ENCODE results near the gene MYBBP1A. TPM values are rescaled to one million over a fixed set of nuclear protein-coding genes. Genes with fewer than 3 reads are reported as not detected.
"Not testable (repeated sequence)": the region's sequence is repeated elsewhere in the genome, so short reads cannot be mapped to it uniquely, and the experiment has no call there.

MYBBP1A gene, protein sequence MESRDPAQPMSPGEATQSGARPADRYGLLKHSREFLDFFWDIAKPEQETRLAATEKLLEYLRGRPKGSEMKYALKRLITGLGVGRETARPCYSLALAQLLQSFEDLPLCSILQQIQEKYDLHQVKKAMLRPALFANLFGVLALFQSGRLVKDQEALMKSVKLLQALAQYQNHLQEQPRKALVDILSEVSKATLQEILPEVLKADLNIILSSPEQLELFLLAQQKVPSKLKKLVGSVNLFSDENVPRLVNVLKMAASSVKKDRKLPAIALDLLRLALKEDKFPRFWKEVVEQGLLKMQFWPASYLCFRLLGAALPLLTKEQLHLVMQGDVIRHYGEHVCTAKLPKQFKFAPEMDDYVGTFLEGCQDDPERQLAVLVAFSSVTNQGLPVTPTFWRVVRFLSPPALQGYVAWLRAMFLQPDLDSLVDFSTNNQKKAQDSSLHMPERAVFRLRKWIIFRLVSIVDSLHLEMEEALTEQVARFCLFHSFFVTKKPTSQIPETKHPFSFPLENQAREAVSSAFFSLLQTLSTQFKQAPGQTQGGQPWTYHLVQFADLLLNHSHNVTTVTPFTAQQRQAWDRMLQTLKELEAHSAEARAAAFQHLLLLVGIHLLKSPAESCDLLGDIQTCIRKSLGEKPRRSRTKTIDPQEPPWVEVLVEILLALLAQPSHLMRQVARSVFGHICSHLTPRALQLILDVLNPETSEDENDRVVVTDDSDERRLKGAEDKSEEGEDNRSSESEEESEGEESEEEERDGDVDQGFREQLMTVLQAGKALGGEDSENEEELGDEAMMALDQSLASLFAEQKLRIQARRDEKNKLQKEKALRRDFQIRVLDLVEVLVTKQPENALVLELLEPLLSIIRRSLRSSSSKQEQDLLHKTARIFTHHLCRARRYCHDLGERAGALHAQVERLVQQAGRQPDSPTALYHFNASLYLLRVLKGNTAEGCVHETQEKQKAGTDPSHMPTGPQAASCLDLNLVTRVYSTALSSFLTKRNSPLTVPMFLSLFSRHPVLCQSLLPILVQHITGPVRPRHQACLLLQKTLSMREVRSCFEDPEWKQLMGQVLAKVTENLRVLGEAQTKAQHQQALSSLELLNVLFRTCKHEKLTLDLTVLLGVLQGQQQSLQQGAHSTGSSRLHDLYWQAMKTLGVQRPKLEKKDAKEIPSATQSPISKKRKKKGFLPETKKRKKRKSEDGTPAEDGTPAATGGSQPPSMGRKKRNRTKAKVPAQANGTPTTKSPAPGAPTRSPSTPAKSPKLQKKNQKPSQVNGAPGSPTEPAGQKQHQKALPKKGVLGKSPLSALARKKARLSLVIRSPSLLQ (N-terminal part only)
- total RNA-seq (2014; rRNA removed; shearing (Covaris generic)) (51.7 and 56.4 TPM in 2 replicates), polyA plus RNA-seq (2016; fragmentation: Nextera tagmentation; extraction: Ambion mirVana) (41.8 and 42.4 TPM in 2 replicates)

DNA sequence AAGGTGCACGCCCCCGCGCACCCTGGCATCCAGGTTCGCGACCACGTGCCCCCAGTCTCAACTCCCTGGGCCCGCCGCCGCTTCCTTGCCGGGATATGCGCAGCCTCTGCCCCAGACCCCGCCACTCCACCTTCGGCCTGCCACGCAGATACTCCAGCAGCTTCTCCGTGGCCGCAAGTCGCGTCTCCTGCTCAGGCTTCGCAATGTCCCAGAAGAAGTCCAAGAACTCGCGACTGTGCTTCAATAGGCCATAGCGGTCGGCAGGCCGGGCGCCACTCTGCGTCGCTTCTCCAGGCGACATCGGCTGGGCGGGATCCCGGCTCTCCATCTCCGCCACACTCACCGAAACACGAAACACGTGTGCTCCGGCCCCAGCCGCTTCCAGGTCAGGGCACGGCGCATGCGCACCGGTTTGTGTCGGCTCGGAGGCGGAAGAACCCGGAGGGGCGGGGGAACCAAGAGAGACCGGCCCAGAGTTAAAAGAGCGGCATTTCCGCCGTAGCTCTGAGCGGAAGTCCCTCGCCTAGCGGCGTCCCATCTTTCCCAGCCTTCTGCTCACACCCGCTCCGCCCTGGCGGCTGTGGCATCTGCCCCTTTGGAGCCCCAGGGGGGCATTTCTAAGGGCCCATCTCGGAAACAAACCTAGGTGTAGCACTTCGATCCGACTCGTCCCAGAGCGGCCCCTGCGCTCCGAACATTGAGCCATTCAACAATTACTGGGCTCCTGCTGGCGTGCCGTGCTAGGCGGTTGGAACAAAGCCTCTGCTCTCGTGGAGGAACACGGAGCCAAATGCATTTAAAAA lies at the start of gene MYBBP1A:
Gene MYBBP1A, minus strand, starts transcription at position 388 of the 803 bp plus-strand sequence. Its CDS starts 60 bp downstream, at position 328.
- peaks cover 20% of the 10 kb centered on the region; the same call in 1 of the 2 replicates for H3K36me3 ChIP-seq (ENCODE audit: low read depth)
- H3K9me2 ChIP-seq (ENCODE audit: insufficient read depth): no peaks in the 10 kb centered on the region
- peak within 1 kb of the TSS; percentile 92 for H3K4me3 ChIP-seq
- peak within 1 kb of the TSS; percentile 89 for H3K9ac ChIP-seq
- 1 to 2% methylated on average over 69 of the region's 69 CpGs for WGBS, 2 experiments (ENCODE audit: low coverage in 1 of 2, low lambda C conversion rate in 2 of 2, missing lambda C conversion rate in 2 of 2)
- no peaks in the 10 kb centered on the region for H4K20me1 ChIP-seq (ENCODE audit: insufficient read depth)
- H3K9me3 ChIP-seq (ENCODE audit: low read depth): no peaks in the 10 kb centered on the region
- no peaks in the 10 kb centered on the region for H3K27me3 ChIP-seq (replicated peaks; ENCODE audit: insufficient read depth)
- TF ChIP-seq EZH2phosphoT487 (IDR thresholded peaks at IDR 0.05; ENCODE audit: insufficient read depth, low read depth) (no peak), EZH2 (IDR thresholded peaks at IDR 0.05; ENCODE audit: insufficient read depth, poor library complexity, severe bottlenecking) (no peak)
- H3K4me1 ChIP-seq (ENCODE audit: insufficient read depth): 0 out of 2 replicates have a peak, but pooled peaks cover 2% of the 10 kb centered on the region
- DNase-seq: peak; percentile 99
- peak within 1 kb of the TSS; percentile 99 for H2AFZ ChIP-seq
- peaks cover 39% of the 10 kb centered on the region for H3K79me2 ChIP-seq (ENCODE audit: insufficient read depth)
- peak within 1 kb of the TSS; percentile 97 for H3K4me2 ChIP-seq (ENCODE audit: unreplicated experiment)
- H3F3A ChIP-seq (ENCODE audit: insufficient read depth): no peaks in the 10 kb centered on the region
- in situ Hi-C loops (cut with MboI): no loop called here
- peak within 1 kb of the TSS; percentile 73 for H3K27ac ChIP-seq

DNA sequence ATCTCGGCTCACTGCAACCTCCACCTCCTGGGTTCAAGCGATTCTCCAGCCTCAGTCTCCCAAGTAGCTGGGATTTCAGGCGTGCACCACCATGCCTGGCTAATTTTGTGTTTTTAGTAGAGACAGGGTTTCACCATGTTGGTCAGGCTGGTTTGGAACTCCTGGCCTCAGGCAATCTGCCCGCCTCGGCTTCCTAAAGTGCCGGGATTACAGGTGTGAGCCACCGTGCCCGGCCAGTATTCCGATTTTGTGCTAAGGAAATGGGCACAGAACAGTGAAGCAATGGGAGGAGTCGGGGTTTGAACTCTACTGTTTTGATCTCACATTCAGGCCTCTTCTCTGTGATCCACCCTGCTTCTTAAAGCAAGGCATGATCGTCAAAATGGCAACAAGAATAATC lies 49.6 kb upstream of the MYBBP1A start:
- in situ Hi-C loops (cut with MboI); H3F3A ChIP-seq (ENCODE audit: insufficient read depth); H3K79me2 ChIP-seq (ENCODE audit: insufficient read depth); H3K27ac ChIP-seq; H3K9ac ChIP-seq; H3K9me3 ChIP-seq (ENCODE audit: low read depth); H3K36me3 ChIP-seq (ENCODE audit: low read depth); H2AFZ ChIP-seq; H3K4me3 ChIP-seq; H4K20me1 ChIP-seq (ENCODE audit: insufficient read depth); DNase-seq; H3K4me1 ChIP-seq (ENCODE audit: insufficient read depth); H3K9me2 ChIP-seq (ENCODE audit: insufficient read depth); H3K4me2 ChIP-seq (ENCODE audit: unreplicated experiment): not testable (repeated sequence)
- H3K27me3 ChIP-seq (replicated peaks; ENCODE audit: insufficient read depth): peaks cover 34% of the 10 kb centered on the region
- WGBS, 2 experiments (ENCODE audit: low coverage in 1 of 2, low lambda C conversion rate in 2 of 2, missing lambda C conversion rate in 2 of 2): 53 to 58% methylated on average over 10 to 11 of the region's 11 CpGs

DNA sequence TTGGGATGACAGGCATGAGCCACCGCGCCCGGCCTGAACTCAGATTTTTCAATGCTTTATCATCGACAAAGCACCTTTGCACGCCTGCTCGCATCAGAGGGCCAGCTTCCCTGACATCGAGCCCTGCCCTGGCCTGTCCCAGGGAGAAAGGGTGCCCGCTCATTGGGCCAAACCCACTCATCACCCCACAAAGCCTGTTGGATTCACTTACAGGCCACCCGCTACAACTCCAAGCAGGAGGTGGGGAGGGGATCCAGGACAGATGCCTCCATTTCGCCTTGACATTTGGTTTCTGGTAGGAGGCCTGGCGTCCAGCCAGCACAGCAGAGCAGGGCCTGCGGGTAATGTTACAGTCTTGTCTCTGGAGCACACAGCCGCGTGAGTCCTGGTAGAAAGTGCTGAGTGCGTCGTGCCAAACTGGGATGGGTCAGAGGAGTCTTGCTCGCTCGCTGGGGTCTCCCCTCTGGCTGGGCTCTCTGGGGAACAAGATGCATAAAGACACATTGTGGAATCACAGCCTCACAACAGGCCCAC lies 49.0 kb upstream of the MYBBP1A start:
- in situ Hi-C loops (cut with MboI): no loop called here
- no peak for TF ChIP-seq EZH2 (IDR thresholded peaks at IDR 0.05; ENCODE audit: insufficient read depth, poor library complexity, severe bottlenecking)
- no peak for TF ChIP-seq EZH2phosphoT487 (IDR thresholded peaks at IDR 0.05; ENCODE audit: insufficient read depth, low read depth)
- no peaks in the 10 kb centered on the region for H3K79me2 ChIP-seq (ENCODE audit: insufficient read depth)
- no peaks in the 10 kb centered on the region for H3K36me3 ChIP-seq (ENCODE audit: low read depth)
- H3K9ac ChIP-seq: no peak overlapping the region
- no peaks in the 10 kb centered on the region for H3K9me2 ChIP-seq (ENCODE audit: insufficient read depth)
- DNase-seq: peak; percentile 36
- no peak overlapping the region for H3K27ac ChIP-seq
- peaks cover 35% of the 10 kb centered on the region for H3K27me3 ChIP-seq (replicated peaks; ENCODE audit: insufficient read depth)
- no peaks in the 10 kb centered on the region for H3F3A ChIP-seq (ENCODE audit: insufficient read depth)
- WGBS, 2 experiments (ENCODE audit: low coverage in 1 of 2, low lambda C conversion rate in 2 of 2, missing lambda C conversion rate in 2 of 2): 48 to 50% methylated on average over 18 of the region's 18 CpGs
- H3K4me1 ChIP-seq (ENCODE audit: insufficient read depth): no peaks in the 10 kb centered on the region
- no peaks in the 10 kb centered on the region for H4K20me1 ChIP-seq (ENCODE audit: insufficient read depth)
- no peak overlapping the region for H2AFZ ChIP-seq
- H3K9me3 ChIP-seq (ENCODE audit: low read depth): no peaks in the 10 kb centered on the region
- no peak overlapping the region for H3K4me3 ChIP-seq
- H3K4me2 ChIP-seq (ENCODE audit: unreplicated experiment): no peak overlapping the region

Data from GM23248 (cell line).